ENCODE results near the gene FGFR4.

Gene FGFR4

GRCh38 chr5:177103523-177104253, 17.0 kb downstream of the FGFR4 start:
- peak; percentile 71 for DNase-seq

- DNase-seq: no peak
Measured at GRCh38 chr5:177105691-177106476, 19.2 kb downstream of the FGFR4 start.

- DNase-seq: no peak
Measured at GRCh38 chr5:177107159-177107558, 20.4 kb downstream of the FGFR4 start.

- no peak for DNase-seq
Measured at GRCh38 chr5:177109810-177110209, 23.1 kb downstream of the FGFR4 start.

GRCh38 chr5:177111720-177112394, 25.1 kb downstream of the FGFR4 start:
- peak; percentile 83 for DNase-seq

GRCh38 chr5:177112589-177113220, 26.0 kb downstream of the FGFR4 start:
- DNase-seq: no peak

- DNase-seq: peak; percentile 77
Measured at GRCh38 chr5:177113566-177114424, 27.1 kb downstream of the FGFR4 start.

- DNase-seq: no peak
Measured at GRCh38 chr5:177116631-177117373, 30.1 kb downstream of the FGFR4 start.

GRCh38 chr5:177117441-177118045, 30.8 kb downstream of the FGFR4 start:
- DNase-seq: no peak

- no peak for DNase-seq
Measured at GRCh38 chr5:177122566-177122965, 35.9 kb downstream of the FGFR4 start.

GRCh38 chr5:177123789-177124485, 37.2 kb downstream of the FGFR4 start:
- no peak for DNase-seq

GRCh38 chr5:177124486-177124991, 37.8 kb downstream of the FGFR4 start:
- DNase-seq: no peak

GRCh38 chr5:177126771-177127170, 40.1 kb downstream of the FGFR4 start:
- no peak for DNase-seq

- DNase-seq: no peak
Measured at GRCh38 chr5:177128551-177128981, 41.9 kb downstream of the FGFR4 start.

GRCh38 chr5:177130211-177131018, 43.7 kb downstream of the FGFR4 start:
- DNase-seq: no peak

- no peak for DNase-seq
Measured at GRCh38 chr5:177131019-177131320, 44.3 kb downstream of the FGFR4 start.

- no peak for DNase-seq
Measured at GRCh38 chr5:177131352-177132135, 44.8 kb downstream of the FGFR4 start.

All from NCI-H82 (cell line).